Measurements from ENCODE around the gene ARRDC5.

GRCh38 chr19:4932711-4933110 is 30.0 kb upstream of the ARRDC5 start:
- TF ChIP-seq CTCF (IDR thresholded peaks at IDR 0.05) (no peak), POLR2A (IDR thresholded peaks at IDR 0.05) (no peak)

Data from body of pancreas (tissue), 4 donors.